ENCODE data around the gene GRK5. TPM values are rescaled to one million over a fixed set of nuclear protein-coding genes. Genes with fewer than 3 reads are reported as not detected.

Gene GRK5
- total RNA-seq, 1 experiment from 2014 or later, result 4.5 TPM

DNA sequence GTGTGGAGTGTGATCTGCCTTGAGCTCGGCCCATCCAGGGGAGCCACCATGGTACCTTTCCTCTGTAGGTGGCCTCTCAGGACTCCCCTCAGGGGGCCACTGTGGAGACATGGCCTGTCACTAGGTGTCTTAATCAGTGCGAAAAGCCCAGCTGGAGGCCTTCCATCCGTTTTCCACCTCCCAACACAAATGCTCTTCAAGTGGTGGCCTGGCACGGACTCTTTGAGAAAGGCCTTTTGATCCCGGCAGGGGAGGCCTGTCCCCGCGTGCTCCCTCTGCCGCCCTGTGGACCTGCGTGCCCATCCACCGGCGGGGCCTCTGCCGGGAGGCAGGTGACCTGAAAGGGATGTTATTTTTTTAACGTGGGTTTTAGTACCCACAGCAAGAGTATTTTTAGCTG, 185.6 kb downstream of the GRK5 start:
- BruUV-seq (replicated peaks), result no TSS peak
- DNase-seq, result no peak

DNA sequence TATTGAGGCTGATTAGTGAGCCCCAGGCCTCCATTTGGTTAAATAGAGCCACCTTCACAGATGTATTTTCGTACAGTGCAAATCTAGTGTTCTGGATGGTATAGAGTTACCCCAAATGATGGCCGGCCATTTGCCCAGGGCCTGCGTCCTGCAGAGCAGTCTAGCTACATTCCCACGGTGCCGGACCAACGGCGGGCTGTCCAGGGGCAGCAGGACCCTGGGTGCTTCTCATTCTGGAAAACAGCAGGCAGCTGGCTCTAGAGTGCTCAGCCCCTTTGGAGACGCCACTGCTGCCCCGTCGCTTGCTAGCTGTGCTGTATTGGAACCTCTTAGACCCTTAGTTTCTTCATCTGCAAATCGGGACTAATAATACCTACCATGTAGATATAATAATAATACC, 186.1 kb downstream of the GRK5 start:
- Histone ChIP-seq H3K79me2 (ENCODE audit: low read length) (no peaks in the 10 kb centered on the region), H3K9ac (ENCODE audit: low read length) (no peak overlapping the region), H3F3A (ENCODE audit: low read length, unreplicated experiment) (no peaks in the 10 kb centered on the region), H2AFZ (ENCODE audit: low read length) (no peak overlapping the region), H3K27me3 (ENCODE audit: low read length) (no peaks in the 10 kb centered on the region), H3K9me3 (ENCODE audit: low read length) (no peaks in the 10 kb centered on the region), H3K36me3 (ENCODE audit: low read depth, low read length) (no peaks in the 10 kb centered on the region), H3K4me2 (ENCODE audit: low read length) (no peak overlapping the region), H3K9me2 (replicated peaks; ENCODE audit: low read length) (no peaks in the 10 kb centered on the region), H3K27ac (ENCODE audit: low read length) (no peak overlapping the region), H4K20me1 (ENCODE audit: low read length) (no peaks in the 10 kb centered on the region), H3K4me1 (ENCODE audit: insufficient read depth, low read length) (no peaks in the 10 kb centered on the region), H3K4me3 (ENCODE audit: low read length) (no peak overlapping the region)
- ATAC-seq (no peak), DNase-seq (no peak)
- TF ChIP-seq EZH2phosphoT487 (IDR thresholded peaks at IDR 0.05; ENCODE audit: borderline replicate concordance, low read length) (no peak), EZH2 (IDR thresholded peaks at IDR 0.05; ENCODE audit: low read length, unreplicated experiment) (no peak)
- TF ChIP-seq, protein P1, sequence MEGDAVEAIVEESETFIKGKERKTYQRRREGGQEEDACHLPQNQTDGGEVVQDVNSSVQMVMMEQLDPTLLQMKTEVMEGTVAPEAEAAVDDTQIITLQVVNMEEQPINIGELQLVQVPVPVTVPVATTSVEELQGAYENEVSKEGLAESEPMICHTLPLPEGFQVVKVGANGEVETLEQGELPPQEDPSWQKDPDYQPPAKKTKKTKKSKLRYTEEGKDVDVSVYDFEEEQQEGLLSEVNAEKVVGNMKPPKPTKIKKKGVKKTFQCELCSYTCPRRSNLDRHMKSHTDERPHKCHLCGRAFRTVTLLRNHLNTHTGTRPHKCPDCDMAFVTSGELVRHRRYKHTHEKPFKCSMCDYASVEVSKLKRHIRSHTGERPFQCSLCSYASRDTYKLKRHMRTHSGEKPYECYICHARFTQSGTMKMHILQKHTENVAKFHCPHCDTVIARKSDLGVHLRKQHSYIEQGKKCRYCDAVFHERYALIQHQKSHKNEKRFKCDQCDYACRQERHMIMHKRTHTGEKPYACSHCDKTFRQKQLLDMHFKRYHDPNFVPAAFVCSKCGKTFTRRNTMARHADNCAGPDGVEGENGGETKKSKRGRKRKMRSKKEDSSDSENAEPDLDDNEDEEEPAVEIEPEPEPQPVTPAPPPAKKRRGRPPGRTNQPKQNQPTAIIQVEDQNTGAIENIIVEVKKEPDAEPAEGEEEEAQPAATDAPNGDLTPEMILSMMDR (conservative IDR thresholded peaks at IDR 0.05; ENCODE audit: low read depth, low read length), result no peak
- POLR2A ChIA-PET (ENCODE audit: unreplicated experiment), result no interaction called here
- CTCF ChIA-PET, result no interaction called here
- intact Hi-C loops (cut with micrococcal nuclease), result no loop called here
- no TSS peak for BruUV-seq (replicated peaks)

More for the DNA sequence above, 185.6 kb downstream of the GRK5 start:
- Histone ChIP-seq H3K4me2 (ENCODE audit: low read length) (no peak overlapping the region), H3K4me1 (ENCODE audit: insufficient read depth, low read length) (no peaks in the 10 kb centered on the region), H3K9me3 (ENCODE audit: low read length) (no peaks in the 10 kb centered on the region), H2AFZ (ENCODE audit: low read length) (no peak overlapping the region), H3K9me2 (replicated peaks; ENCODE audit: low read length) (no peaks in the 10 kb centered on the region), H4K20me1 (ENCODE audit: low read length) (no peaks in the 10 kb centered on the region), H3K36me3 (ENCODE audit: low read depth, low read length) (no peaks in the 10 kb centered on the region), H3K4me3 (ENCODE audit: low read length) (no peak overlapping the region), H3K27me3 (ENCODE audit: low read length) (no peaks in the 10 kb centered on the region), H3K79me2 (ENCODE audit: low read length) (no peaks in the 10 kb centered on the region), H3F3A (ENCODE audit: low read length, unreplicated experiment) (no peaks in the 10 kb centered on the region), H3K9ac (ENCODE audit: low read length) (no peak overlapping the region), H3K27ac (ENCODE audit: low read length) (no peak overlapping the region)
- ChIA-PET CTCF (no interaction called here), POLR2A (ENCODE audit: unreplicated experiment) (no interaction called here)
- ATAC-seq, result no peak
- intact Hi-C loops (cut with micrococcal nuclease), result no loop called here
- no peak for TF ChIP-seq EZH2 (IDR thresholded peaks at IDR 0.05; ENCODE audit: low read length, unreplicated experiment)
- TF ChIP-seq, protein P1 (conservative IDR thresholded peaks at IDR 0.05; ENCODE audit: low read depth, low read length), result no peak
- no peak for TF ChIP-seq EZH2phosphoT487 (IDR thresholded peaks at IDR 0.05; ENCODE audit: borderline replicate concordance, low read length)

DNA sequence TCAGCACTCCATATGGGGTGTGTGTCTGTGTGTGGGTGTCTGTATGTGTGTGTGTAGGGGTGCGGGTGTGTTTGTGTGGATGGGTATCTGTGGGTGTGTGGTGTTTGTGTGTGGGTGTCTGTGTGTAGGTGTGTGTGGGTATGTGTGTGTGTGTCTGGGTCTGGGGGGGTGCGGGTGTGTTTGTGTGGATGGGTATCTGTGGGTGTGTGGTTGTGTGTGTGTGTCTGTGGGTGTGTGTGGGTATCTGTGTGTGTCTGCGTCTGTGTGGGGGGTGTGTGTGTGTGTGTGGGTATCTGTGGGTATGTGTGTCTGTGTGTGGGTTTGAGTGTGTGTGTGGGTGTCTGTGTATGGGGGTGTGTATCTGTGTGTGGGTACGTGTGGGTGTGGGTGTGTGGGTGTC, 186.5 kb downstream of the GRK5 start:
- H3K9me2 ChIP-seq (replicated peaks; ENCODE audit: low read length), result no peaks in the 10 kb centered on the region
- BruUV-seq (replicated peaks), result no TSS peak
- H3K4me2 ChIP-seq (ENCODE audit: low read length), result no peak overlapping the region
- intact Hi-C loops (cut with micrococcal nuclease), result no loop called here
- H4K20me1 ChIP-seq (ENCODE audit: low read length), result no peaks in the 10 kb centered on the region
- H3K27ac ChIP-seq (ENCODE audit: low read length), result no peak overlapping the region
- H3F3A ChIP-seq (ENCODE audit: low read length, unreplicated experiment), result no peaks in the 10 kb centered on the region
- H3K27me3 ChIP-seq (ENCODE audit: low read length), result no peaks in the 10 kb centered on the region
- DNase-seq, result no peak
- CTCF ChIA-PET, result no interaction called here
- no peak overlapping the region for H3K4me3 ChIP-seq (ENCODE audit: low read length)
- H3K79me2 ChIP-seq (ENCODE audit: low read length), result no peaks in the 10 kb centered on the region
- H3K4me1 ChIP-seq (ENCODE audit: insufficient read depth, low read length), result no peaks in the 10 kb centered on the region
- no peaks in the 10 kb centered on the region for H3K9me3 ChIP-seq (ENCODE audit: low read length)
- ATAC-seq, result no peak
- no peak for TF ChIP-seq EZH2 (IDR thresholded peaks at IDR 0.05; ENCODE audit: low read length, unreplicated experiment)
- TF ChIP-seq, protein P1 (conservative IDR thresholded peaks at IDR 0.05; ENCODE audit: low read depth, low read length), result no peak
- no peak for TF ChIP-seq EZH2phosphoT487 (IDR thresholded peaks at IDR 0.05; ENCODE audit: borderline replicate concordance, low read length)
- POLR2A ChIA-PET (ENCODE audit: unreplicated experiment), result no interaction called here
- H3K9ac ChIP-seq (ENCODE audit: low read length), result no peak overlapping the region
- no peaks in the 10 kb centered on the region for H3K36me3 ChIP-seq (ENCODE audit: low read depth, low read length)
- H2AFZ ChIP-seq (ENCODE audit: low read length), result no peak overlapping the region
